ENCODE measurements around the gene KCNMA1.

DNA sequence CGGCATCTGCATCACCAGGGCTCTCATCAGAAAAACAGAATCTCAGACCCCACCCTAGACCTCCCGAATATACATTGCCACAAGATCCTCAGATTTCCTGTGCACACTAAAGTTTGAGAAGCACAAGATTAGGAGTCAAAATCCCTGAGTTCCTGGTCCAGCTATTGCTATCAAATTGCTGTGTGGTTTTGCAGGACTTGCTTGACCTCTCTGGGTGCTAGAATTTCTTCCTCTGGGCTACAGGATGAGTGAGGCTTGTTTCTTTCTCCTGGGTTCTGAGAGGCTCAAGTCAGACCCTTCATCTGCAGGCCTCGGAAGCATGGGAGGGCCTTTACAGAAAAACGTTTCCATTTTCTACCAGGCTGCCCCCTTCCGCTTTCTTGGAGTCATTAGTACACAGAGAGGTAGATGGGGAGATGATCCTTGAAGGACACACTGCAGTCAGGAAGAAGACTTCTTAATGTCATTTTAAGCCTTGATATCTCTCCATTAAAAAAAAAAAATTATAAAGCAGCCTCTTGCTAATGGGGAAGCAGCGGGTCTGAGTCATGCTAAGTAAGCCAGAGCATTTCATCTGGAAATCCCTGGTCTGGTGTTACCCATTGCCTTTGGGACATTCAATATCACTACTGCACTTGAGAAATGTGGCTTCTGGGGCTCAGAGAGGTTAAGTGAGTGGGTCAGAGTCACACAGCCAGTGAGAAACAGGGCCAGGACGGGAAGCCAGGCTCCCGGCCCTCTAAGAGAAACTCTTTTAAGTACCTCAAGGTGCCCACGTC is 173.5 kb downstream of the KCNMA1 start:
- TF ChIP-seq, protein P1, sequence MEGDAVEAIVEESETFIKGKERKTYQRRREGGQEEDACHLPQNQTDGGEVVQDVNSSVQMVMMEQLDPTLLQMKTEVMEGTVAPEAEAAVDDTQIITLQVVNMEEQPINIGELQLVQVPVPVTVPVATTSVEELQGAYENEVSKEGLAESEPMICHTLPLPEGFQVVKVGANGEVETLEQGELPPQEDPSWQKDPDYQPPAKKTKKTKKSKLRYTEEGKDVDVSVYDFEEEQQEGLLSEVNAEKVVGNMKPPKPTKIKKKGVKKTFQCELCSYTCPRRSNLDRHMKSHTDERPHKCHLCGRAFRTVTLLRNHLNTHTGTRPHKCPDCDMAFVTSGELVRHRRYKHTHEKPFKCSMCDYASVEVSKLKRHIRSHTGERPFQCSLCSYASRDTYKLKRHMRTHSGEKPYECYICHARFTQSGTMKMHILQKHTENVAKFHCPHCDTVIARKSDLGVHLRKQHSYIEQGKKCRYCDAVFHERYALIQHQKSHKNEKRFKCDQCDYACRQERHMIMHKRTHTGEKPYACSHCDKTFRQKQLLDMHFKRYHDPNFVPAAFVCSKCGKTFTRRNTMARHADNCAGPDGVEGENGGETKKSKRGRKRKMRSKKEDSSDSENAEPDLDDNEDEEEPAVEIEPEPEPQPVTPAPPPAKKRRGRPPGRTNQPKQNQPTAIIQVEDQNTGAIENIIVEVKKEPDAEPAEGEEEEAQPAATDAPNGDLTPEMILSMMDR (IDR thresholded peaks at IDR 0.05), result no peak
- no peak for TF ChIP-seq POLR2A (IDR thresholded peaks at IDR 0.05)
